K562 (cell line): Measurements from ENCODE around the gene MEA1. TPM values are rescaled to one million over a fixed set of nuclear protein-coding genes. Genes with fewer than 3 reads are reported as not detected.

Experiments used
- CBX3 ChIP-seq, 2 experiments: IDR thresholded peaks; 1 replicate in 1 of 2; 2 replicates in 1 of 2; pipeline ENCODE4 v1.6.1; 2012; ENCODE audit warnings: inconsistent platforms in 2 of 2, low read length in 2 of 2, borderline replicate concordance in 1 of 2, control low read depth in 1 of 2
- GABPB2 ChIP-seq: fragments of 250-450 bp; sonication (Bioruptor Pico); conservative IDR thresholded peaks from 2 replicates; pipeline ENCODE4 v1.5.1; 2021; ENCODE audit warnings: mild to moderate bottlenecking
- KAT7 ChIP-seq: sonication (generic); formaldehyde crosslinking; IDR thresholded peaks from 2 replicates; pipeline ENCODE4 v1.8.0; 2022; ENCODE audit warnings: missing genetic modification reagents, mild to moderate bottlenecking, borderline replicate concordance
- NFYB ChIP-seq: IDR thresholded peaks from 2 replicates; pipeline ENCODE4 v1.6.1; 2011; ENCODE audit warnings: mild to moderate bottlenecking, moderate library complexity; ENCODE audit not compliant: insufficient read length; ENCODE audit errors: extremely low read depth
- POLR3A ChIP-seq: IDR thresholded peaks from 2 replicates; pipeline ENCODE4 v1.6.1; 2011; ENCODE audit warnings: borderline replicate concordance, mild to moderate bottlenecking, moderate library complexity; ENCODE audit not compliant: insufficient read length, insufficient read depth; ENCODE audit errors: extremely low read depth
- PTRF ChIP-seq: fragments of 450-650 bp; IDR thresholded peaks from 2 replicates; pipeline ENCODE4 v1.6.1; 2016; ENCODE audit warnings: mild to moderate bottlenecking, missing genetic modification characterization, missing compliant biosample characterization
- SIX5 ChIP-seq, 2 experiments: IDR thresholded peaks; 2 replicates each; pipeline ENCODE4 v1.6.1; 2011; ENCODE audit warnings: low read length in 2 of 2, borderline replicate concordance in 1 of 2, low read depth in 1 of 2, mild to moderate bottlenecking in 1 of 2, moderate library complexity in 1 of 2; ENCODE audit not compliant: insufficient read depth in 1 of 2
- SMC3 ChIP-seq: conservative IDR thresholded peaks from 2 replicates; pipeline ENCODE4 v1.6.1; 2011; ENCODE audit warnings: low read depth, low read length, improper control_type of control experiment; ENCODE audit not compliant: insufficient read depth
- SRF ChIP-seq, 2 experiments: fragments of 250-450, 450-650 bp in 1 of 2; sonication (Bioruptor Pico) in 1 of 2; sonication (generic) in 1 of 2; formaldehyde crosslinking; IDR thresholded peaks; 2 replicates each; pipeline versions ENCODE4 v1.5.0 to v1.5.1; 2020 to 2022; ENCODE audit warnings: mild to moderate bottlenecking in 1 of 2, missing genetic modification reagents in 1 of 2
- SRSF9 ChIP-seq: fragments of 200-400 bp; formaldehyde crosslinking; IDR thresholded peaks from 2 replicates; pipeline ENCODE4 v1.6.1; 2017; ENCODE audit warnings: low read depth, low read length, borderline replicate concordance
- STAT5B ChIP-seq: fragments of 250-450 bp; sonication (Bioruptor Pico); IDR thresholded peaks from 2 replicates; pipeline ENCODE4 v1.8.0; 2021; ENCODE audit warnings: mild to moderate bottlenecking, inconsistent platforms
- TEAD1 ChIP-seq, 2 experiments: fragments of 450-650 bp in 1 of 2; sonication (generic) in 1 of 2; formaldehyde crosslinking; IDR thresholded peaks; 2 replicates each; pipeline versions ENCODE4 v1.4.0 to v1.8.0; 2020 to 2022; ENCODE audit warnings: mild to moderate bottlenecking in 2 of 2, missing genetic modification reagents in 1 of 2
- ZKSCAN8 ChIP-seq: fragments of 200-800 bp; sonication (Bioruptor generic); IDR thresholded peaks from 2 replicates; pipeline ENCODE4 v1.6.1; 2016; ENCODE audit warnings: missing genetic modification characterization, missing compliant biosample characterization
- ZNF668 ChIP-seq: fragments of 250-450 bp; sonication (Bioruptor Pico); IDR thresholded peaks from 2 replicates; pipeline ENCODE4 v1.8.0; 2022; ENCODE audit warnings: mild to moderate bottlenecking, inconsistent platforms
- ZNF75A ChIP-seq: fragments of 450-650 bp; formaldehyde crosslinking; IDR thresholded peaks from 2 replicates; pipeline ENCODE4 v1.4.0; 2020; ENCODE audit warnings: mild to moderate bottlenecking
- polyA plus RNA-seq, 8 experiments: library from polyadenylated mRNA; depleted of rRNA in 4 of 8; stranded (reverse) in 5 of 8; unstranded in 3 of 8; fragments of >200 nt; fragmentation: Nextera tagmentation in 2 of 8; fragmentation: Illumina TruSeq in 1 of 8; extraction: Ambion mirVana in 2 of 8; extraction: Trizol in 1 of 8; gene quantifications; 2 replicates each; pipeline versions ENCODE4 v1.2.1 to v1.2.3, GENCODE V29; 2011 to 2014; ENCODE audit warnings: inconsistent platforms in 1 of 8, missing spikeins in 1 of 8
- total RNA-seq, 7 experiments: library from RNA; depleted of rRNA in 6 of 7; stranded (reverse); fragments of >200 nt in 6 of 7; fragmentation: Illumina TruSeq in 2 of 7; extraction: Trizol in 2 of 7; gene quantifications; 2 replicates each; pipeline versions ENCODE4 v1.2.1 to v1.2.3, GENCODE V29; 2011 to 2021; ENCODE audit warnings: low replicate concordance in 1 of 7
- TF ChIP-seq, protein P1 (sequence below): fragments of 450-650 bp; formaldehyde crosslinking; IDR thresholded peaks from 2 replicates; pipeline ENCODE4 v1.4.0; 2020; ENCODE audit warnings: mild to moderate bottlenecking, moderate library complexity
- TF ChIP-seq, protein P2 (sequence below): sonication (generic); formaldehyde crosslinking; IDR thresholded peaks from 2 replicates; pipeline ENCODE4 v1.8.1; 2023; ENCODE audit warnings: mild to moderate bottlenecking, missing genetic modification reagents
- TF ChIP-seq, protein P3 (sequence below): fragments of 450-650 bp; formaldehyde crosslinking; IDR thresholded peaks from 2 replicates; pipeline ENCODE4 v1.4.0; 2022; ENCODE audit warnings: missing genetic modification characterization
- TF ChIP-seq, protein P4 (sequence below): fragments of 450-650 bp; formaldehyde crosslinking; IDR thresholded peaks from 2 replicates; pipeline ENCODE4 v1.4.0; 2020; ENCODE audit warnings: mild to moderate bottlenecking, moderate library complexity

MEA1 gene
- total and polyA plus RNA-seq, 9 of the 15 experiments (the other 6 are each of a cell fraction or from before 2014, with no cell fraction given): 86.8 to 210 (median 152) TPM

DNA sequence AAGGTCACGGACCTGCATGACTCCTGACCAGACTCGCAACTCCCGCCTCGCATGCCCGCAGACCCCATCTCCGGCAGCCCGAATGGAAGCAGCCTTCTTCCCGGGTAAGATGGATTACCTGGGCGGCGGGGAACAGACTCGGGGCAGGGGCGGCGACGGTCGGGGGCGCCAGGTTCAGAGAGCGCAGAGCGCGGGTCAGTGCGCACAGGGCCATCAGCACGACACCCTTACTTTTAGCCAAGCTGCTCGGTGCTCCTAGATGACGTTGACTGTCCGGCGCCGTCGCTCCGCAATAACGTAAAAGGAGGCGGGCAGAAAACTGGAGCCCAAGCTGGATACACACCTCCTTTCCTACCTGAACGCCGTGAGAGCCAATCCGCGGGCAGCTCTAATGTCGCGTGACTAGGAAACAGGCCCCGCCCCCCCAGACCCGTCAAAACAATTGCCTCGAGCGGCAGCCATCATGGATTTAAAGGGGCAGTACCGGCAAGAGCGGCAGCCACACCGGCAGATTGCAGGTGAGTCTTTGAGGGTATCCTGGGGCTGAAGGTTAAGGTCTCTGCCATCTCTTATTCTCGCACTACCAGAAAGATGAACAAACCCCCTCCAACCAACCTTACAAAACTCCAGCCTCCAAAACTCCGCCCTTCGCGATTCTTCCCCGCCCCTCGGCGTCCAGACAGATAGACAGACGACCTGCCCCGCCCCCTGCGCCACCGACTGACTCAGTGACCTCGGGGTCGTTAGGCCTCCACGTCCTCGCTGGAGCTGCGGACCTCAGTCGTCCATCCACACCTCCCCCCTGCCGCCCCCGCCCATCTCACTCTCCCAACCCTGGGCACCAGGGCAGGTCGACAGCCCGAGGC, 45.7 kb upstream of the MEA1 start, which contains the start of the genes KLC4 and MRPL2 (continued):
- TF ChIP-seq, protein P1, sequence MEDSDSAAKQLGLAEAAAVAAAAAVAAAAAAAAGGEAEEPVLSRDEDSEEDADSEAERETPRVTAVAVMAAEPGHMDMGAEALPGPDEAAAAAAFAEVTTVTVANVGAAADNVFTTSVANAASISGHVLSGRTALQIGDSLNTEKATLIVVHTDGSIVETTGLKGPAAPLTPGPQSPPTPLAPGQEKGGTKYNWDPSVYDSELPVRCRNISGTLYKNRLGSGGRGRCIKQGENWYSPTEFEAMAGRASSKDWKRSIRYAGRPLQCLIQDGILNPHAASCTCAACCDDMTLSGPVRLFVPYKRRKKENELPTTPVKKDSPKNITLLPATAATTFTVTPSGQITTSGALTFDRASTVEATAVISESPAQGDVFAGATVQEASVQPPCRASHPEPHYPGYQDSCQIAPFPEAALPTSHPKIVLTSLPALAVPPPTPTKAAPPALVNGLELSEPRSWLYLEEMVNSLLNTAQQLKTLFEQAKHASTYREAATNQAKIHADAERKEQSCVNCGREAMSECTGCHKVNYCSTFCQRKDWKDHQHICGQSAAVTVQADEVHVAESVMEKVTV (CRISPR knock-in tag): no peak
- TF ChIP-seq ZKSCAN8 (CRISPR knock-in tag): no peak
- no peak for TF ChIP-seq SMC3
- TF ChIP-seq SRSF9: no peak
- TF ChIP-seq ZNF75A (CRISPR knock-in tag): no peak
- TF ChIP-seq, protein P2, sequence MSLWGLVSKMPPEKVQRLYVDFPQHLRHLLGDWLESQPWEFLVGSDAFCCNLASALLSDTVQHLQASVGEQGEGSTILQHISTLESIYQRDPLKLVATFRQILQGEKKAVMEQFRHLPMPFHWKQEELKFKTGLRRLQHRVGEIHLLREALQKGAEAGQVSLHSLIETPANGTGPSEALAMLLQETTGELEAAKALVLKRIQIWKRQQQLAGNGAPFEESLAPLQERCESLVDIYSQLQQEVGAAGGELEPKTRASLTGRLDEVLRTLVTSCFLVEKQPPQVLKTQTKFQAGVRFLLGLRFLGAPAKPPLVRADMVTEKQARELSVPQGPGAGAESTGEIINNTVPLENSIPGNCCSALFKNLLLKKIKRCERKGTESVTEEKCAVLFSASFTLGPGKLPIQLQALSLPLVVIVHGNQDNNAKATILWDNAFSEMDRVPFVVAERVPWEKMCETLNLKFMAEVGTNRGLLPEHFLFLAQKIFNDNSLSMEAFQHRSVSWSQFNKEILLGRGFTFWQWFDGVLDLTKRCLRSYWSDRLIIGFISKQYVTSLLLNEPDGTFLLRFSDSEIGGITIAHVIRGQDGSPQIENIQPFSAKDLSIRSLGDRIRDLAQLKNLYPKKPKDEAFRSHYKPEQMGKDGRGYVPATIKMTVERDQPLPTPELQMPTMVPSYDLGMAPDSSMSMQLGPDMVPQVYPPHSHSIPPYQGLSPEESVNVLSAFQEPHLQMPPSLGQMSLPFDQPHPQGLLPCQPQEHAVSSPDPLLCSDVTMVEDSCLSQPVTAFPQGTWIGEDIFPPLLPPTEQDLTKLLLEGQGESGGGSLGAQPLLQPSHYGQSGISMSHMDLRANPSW (CRISPR knock-in tag): no peak
- TF ChIP-seq, protein P3, sequence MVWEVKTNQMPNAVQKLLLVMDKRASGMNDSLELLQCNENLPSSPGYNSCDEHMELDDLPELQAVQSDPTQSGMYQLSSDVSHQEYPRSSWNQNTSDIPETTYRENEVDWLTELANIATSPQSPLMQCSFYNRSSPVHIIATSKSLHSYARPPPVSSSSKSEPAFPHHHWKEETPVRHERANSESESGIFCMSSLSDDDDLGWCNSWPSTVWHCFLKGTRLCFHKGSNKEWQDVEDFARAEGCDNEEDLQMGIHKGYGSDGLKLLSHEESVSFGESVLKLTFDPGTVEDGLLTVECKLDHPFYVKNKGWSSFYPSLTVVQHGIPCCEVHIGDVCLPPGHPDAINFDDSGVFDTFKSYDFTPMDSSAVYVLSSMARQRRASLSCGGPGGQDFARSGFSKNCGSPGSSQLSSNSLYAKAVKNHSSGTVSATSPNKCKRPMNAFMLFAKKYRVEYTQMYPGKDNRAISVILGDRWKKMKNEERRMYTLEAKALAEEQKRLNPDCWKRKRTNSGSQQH: no peak
- no peak for TF ChIP-seq ZNF668 (CRISPR knock-in tag)
- no peak for TF ChIP-seq PTRF (tag)
- TF ChIP-seq TEAD1 (CRISPR knock-in tag; IDR thresholded peaks at IDR 0.05): no peak
- TF ChIP-seq KAT7 (CRISPR knock-in tag): peak; percentile 89; the same call in 1 of the 2 replicates
- no peak for TF ChIP-seq POLR3A
- peak in 1 of 2 experiments; percentile 70; a peak in 1 of 3 replicates for TF ChIP-seq CBX3 (IDR thresholded peaks at IDR 0.05; ENCODE audit: borderline replicate concordance in 1 of 2, low read length in 2 of 2)
- peak in 1 of 2 experiments; percentile 63; a peak in 1 of 4 replicates for TF ChIP-seq SRF (CRISPR knock-in tag; IDR thresholded peaks at IDR 0.05)
- TF ChIP-seq, protein P4, sequence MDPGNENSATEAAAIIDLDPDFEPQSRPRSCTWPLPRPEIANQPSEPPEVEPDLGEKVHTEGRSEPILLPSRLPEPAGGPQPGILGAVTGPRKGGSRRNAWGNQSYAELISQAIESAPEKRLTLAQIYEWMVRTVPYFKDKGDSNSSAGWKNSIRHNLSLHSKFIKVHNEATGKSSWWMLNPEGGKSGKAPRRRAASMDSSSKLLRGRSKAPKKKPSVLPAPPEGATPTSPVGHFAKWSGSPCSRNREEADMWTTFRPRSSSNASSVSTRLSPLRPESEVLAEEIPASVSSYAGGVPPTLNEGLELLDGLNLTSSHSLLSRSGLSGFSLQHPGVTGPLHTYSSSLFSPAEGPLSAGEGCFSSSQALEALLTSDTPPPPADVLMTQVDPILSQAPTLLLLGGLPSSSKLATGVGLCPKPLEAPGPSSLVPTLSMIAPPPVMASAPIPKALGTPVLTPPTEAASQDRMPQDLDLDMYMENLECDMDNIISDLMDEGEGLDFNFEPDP (CRISPR knock-in tag): no peak
- peak; percentile 42 for TF ChIP-seq NFYB
- TF ChIP-seq SIX5 (IDR thresholded peaks at IDR 0.05; ENCODE audit: borderline replicate concordance in 1 of 2, insufficient read depth in 1 of 2, low read depth in 1 of 2, low read length in 2 of 2): 0 out of 4 replicates have a peak, but pooled peaks of 1 of the 2 experiments have one; percentile 24
- no peak for TF ChIP-seq STAT5B (CRISPR knock-in tag)
- no peak for TF ChIP-seq GABPB2 (CRISPR knock-in tag)
